Heart left ventricle (tissue), 13 donors: ENCODE results near the gene RITA1.

Experiments
- CTCF ChIP-seq, 12 donors: fragments of 200-600 bp; sonication (generic) in 4 of 12; IDR thresholded peaks; one replicate each; pipeline versions ENCODE4 v1.5.0 to v1.8.0; 2018 to 2022; ENCODE audit warnings: antibody characterized with exemption in 12 of 12, mild to moderate bottlenecking in 5 of 12
- POLR2A ChIP-seq, 2 donors: fragments of 450-650 bp; IDR thresholded peaks; one replicate each; pipeline ENCODE4 v1.6.1; 2017; ENCODE audit warnings: antibody characterized with exemption in 2 of 2, mild to moderate bottlenecking in 2 of 2, moderate library complexity in 2 of 2
- donor health status: ischemic (EF 13 %, LVEDD 7.1; RV severe dilation, severe dysfunction).
- donor health status: DM: no; HTN: yes; CAD: no.
- donor health status: DM: no; HTN: no; CAD: no.
- donor health status: ischemic (EF 25% LVEDD 6.9; RV normal size, moderate dysfunction).
- donor health status: ischemic (EF 25% LVEDD 5.7; RV mildly dilated, moderate dysfunction).
- donor health status: ischemic (EF 35%, LVEDD 5.7; RV mildly dilated, moderate dysfunction).
- donor health status: nonischemic (EF 11% LVEDD 7.7; RV severe dilation, severe dysfunction).
- donor health status: DM: yes; HTN: yes; CAD: no.
- donor health status: PGD.
- donor health status: ischemic (EF 29% LVEDD 5.4; RV normal size, mild dysfunction).
- donor health status: nonischemic (EF 23%, LVEDD 6.1; RV moderate dilation, normal function).

DNA sequence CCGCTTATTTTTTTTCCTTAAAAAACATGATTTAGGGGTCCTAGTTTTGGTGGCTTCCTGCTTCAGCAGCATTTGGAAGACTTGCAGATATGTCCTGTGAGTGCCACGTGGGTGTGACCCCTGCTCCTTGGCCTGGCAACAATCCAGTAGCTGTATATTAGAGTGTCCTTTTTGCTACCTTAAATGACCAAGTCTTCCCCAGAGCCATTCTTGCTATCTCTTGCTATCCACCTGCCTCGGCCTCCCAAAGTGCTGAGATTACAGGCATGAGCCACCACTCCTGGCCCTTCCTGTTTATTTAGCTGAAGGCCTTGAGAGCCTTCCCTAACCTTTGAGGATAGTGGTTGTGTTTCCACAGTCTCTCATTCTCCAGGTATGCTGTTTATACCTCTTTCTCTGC, 52.8 kb downstream of the RITA1 start:
- no peak for TF ChIP-seq POLR2A (IDR thresholded peaks at IDR 0.05)
- TF ChIP-seq CTCF (IDR thresholded peaks at IDR 0.05) = no peak
